HL-60/S4 (cell line): ENCODE data around the gene THSD1.
"Not testable (repeated sequence)": the region's sequence is repeated elsewhere in the genome, so short reads cannot be mapped to it uniquely, and the experiment has no call there.

ENCODE experiments used
- in situ Hi-C: fragments of 300-500 bp; cut with MboI; formaldehyde crosslinking; loops from 2 replicates; pipeline ENCODE4 v1.14.3; 2022; ENCODE audit warnings: low sequenced_read_pairs

THSD1 gene

DNA sequence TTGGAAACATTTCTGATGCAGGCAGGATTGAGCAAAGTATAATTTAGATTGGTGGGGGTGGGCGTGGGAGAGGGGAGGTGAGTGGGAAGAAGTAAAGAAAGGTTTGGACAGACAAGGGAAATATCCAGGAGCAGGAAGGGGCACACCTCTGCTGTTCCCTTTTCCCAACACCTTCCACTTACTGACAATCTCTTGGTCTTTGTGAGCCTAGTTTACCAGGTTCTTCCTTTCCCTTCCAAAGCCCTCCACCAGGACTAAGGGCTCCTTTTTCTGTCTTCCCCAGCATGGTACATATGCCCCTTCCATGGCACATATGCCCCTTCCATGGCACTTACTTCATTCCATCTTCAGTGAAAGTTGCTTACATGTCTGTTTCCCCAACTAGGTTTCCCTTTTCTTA is 6.2 kb upstream of the THSD1 start:
- in situ Hi-C loops = no loop called here

DNA sequence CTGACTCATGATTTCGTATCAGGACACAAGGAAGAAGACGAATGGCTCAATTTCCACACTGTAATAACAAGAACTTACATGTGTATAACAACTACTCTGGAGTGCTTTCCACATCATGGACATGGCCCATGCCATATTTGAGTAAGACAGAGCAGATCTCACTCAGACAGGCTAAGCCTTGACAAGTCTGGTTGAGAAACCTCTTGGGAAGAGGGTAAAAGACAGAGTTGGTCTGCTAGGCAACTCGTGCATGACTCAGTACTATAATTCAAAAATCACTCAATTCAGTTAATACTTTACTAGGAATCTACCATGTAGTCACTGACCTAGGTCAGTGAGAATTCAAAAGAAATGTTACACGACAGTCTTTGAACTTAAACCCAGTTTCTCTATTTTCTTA is 5.7 kb upstream of the THSD1 start:
- in situ Hi-C loops = no loop called here

DNA sequence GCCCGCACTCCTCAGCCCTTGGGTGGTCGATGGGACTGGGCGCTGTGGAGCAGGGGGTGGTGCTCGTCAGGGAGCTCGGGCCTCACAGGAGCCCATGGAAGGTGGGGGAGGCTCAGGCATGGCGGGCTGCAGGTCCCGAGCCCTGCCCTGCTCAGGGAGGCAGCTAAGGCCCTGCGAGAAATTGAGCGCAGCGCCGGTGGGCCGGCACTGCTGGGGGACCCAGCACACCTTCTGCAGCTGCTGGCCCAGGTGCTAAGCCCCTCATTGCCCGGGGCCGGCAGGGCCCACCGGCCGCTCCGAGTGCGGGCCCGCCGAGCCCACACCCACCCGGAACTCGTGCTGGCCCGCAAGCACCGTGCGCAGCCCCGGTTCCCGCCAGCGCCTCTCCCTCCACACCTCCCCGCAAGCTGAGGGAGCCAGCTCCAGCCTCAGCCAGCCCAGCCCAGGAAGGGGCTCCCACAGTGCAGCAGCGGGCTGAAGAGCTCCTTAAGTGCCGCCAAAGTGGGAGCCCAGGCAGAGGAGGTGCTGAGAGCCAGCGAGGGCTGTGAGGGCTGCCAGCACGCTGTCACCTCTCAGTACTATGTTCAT is 2.2 kb upstream of the THSD1 start:
- in situ Hi-C loops = not testable (repeated sequence)

DNA sequence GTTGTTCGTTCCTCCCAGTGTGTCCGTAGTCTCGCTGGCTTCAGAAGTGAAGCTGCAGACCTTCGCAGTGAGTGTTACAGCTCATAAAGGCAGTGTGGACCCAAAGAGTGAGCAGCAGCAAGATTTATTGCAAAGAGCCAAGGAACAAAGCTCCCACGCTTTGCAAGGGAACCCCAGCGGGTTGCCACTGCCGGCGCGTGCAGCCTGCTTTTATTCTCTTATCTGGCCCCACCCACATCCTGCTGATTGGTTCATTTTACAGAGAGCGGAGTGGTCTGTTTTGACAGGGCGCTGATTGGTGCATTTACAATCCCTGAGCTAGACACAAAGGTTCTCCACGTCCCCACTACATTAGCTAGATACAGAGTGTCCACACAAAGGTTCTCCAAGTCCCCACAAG is 1.5 kb upstream of the THSD1 start:
- in situ Hi-C loops = not testable (repeated sequence)

DNA sequence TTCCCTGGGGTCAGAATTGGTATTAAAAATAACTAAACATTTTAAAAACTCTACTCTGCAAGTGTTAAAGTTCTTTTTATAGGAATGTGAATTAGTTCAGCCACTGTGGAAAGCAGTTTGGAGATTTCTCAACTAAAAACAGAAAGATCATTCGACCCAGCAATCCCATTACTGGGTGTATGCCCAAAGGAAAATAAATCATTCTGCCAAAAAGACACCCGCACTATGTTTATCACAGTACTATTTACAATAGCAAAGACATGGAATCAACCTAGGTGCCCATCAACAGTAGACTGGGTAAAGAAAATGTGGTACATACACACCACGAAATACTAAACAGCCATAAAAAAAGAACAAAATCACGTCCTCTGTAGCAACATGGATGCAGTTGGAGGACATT is 657 bp upstream of the THSD1 start:
- in situ Hi-C loops = no loop called here

DNA sequence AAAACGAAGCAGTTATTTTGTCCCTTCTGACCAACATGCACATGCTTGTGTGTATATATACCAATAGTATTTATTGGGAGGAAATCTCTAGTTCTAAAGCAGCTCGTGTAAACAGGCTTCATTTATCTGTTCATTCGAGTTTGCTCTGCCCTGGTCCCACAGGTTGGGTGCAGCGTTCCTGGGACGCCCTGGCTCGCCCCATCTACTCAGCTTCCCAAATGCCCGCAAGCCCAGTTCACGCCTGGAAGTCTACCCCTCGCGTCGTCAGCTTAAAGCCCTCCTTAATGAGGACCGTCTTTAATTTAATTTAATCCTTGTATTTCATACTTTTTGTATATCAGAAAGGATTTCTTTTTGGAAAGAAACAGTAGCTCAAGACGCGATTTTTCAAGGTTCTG is 604 bp downstream of the THSD1 start:
- in situ Hi-C loops = no loop called here

DNA sequence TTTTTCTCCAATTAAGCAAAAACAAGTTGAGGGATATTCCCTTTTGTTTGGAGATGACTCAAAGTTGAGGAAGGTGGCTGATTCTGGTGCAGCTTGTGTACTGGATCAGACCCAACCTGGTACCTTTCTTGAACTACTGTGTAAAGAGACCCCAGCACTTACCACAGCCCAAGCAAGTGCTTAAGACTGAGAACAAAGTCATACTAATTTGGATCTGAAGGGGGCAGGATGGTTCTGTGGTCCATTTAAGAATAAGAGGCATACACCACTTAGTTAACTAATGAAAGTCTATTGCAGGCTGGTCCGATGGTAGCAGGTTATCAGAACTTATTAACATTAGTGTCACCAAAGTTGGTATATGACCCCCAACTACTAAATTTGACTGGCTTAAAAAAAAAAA is 6.3 kb downstream of the THSD1 start:
- in situ Hi-C loops = no loop called here

DNA sequence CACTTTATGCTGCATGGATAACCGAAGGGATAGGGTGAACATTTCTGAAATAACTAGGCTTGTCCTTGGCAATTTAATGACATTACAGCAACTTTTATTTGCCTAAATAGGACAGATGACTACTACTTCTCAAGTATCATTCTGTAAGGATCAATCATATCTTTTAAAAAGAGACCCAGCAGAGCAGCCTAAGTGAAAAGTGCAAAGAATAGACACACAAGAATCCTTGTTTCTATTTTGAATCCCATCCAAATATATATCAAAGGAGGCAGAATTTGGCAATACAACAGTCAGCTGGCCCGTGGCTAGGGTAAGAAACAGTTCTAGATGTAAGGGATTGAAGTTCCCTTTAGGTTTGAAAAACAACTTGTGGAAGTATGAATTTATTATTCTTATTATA is 6.9 kb downstream of the THSD1 start:
- in situ Hi-C loops = no loop called here

DNA sequence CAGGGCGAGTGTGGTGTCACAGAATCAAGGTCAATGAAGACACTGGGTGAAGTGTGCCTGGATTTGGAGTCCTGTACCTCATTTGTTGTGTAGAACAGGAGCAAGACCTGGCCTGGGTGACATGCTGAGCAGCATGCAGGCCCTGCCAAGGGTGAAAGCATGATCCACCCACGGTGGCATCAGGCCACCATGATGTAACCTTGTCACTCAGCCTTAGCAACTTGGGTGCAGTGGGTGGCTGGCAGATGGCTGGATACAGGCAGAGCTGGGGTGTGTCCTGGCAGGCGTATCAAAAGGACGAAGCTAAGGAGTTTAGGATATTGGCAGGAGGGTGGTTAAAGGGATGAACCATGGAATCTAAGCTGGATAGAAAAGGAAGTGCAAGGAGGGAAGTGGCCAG is 10.3 kb downstream of the THSD1 start:
- in situ Hi-C loops = no loop called here

DNA sequence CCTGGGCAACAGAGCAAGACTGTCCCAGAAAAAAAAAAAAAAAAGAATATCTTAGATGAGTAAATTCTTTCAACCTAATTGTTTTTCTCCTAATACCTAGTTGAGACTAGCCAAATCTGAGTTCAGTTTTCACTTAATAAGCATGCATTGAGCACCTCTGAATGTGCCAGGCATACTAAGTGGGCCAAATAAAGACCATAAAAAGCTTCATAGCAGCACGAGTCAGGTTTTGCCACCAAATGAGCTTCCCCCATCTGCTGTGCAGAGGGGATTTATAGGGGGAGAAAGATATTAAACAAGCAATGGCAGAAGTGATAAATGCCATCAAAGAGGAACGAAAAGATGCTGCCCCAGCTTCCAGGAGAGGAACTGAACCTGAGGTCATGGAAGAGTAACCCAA is 11.4 kb downstream of the THSD1 start:
- in situ Hi-C loops = no loop called here

DNA sequence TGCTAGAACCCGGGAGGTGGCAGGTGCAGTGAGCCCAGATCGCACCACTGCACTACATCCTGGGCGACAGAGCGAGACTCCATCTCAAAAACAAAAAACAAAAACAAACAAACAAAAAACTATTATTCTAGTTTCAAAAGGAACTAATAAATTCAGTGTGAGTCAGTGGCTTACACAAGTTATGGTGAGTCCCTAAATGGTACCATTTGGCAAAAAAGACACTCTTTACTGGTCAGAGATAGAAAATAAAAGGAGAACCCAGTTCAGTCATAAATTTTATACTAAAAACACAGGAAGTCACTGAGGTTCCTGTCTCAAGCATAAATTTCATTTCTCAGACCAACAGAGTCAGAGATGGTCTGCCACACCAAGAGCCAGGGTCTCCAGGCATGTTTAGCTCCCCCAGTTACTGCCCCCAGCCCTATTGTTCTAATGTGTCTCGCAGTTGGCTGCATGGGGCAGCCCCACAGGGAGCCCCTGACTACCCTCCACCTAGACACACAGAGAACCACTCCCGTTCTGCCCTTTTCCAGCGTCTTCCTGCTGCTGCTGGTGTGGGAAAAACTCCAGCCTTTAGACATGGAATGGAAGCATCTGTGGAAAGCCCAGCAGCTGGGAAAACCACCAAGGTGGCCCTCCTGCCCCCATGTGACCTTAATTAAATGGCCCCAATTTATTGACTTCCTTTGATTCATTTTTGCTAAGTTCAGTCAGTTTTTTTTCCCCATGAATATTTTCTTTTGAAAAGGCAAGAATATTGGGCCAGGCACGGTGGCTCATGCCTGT is 12.2 kb downstream of the THSD1 start:
- in situ Hi-C loops = no loop called here

DNA sequence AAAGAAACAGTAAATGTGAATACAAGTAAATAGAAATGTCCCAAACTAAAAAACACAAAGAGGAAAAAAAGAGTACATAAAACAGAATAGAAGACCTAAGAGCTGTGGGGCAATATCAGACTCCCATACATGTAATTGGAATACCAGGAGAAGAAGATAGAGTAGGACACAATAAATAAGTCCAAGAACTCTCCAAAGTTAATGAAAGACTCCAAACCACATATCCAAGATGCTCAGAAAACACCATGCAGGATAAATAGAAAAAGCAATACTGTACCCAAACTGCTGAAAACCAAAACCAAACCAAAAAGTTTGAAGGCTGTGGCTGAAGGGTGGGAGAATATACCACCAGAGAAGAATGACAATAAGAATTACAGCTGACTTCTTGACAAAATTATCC is 18.3 kb downstream of the THSD1 start:
- in situ Hi-C loops = no loop called here

DNA sequence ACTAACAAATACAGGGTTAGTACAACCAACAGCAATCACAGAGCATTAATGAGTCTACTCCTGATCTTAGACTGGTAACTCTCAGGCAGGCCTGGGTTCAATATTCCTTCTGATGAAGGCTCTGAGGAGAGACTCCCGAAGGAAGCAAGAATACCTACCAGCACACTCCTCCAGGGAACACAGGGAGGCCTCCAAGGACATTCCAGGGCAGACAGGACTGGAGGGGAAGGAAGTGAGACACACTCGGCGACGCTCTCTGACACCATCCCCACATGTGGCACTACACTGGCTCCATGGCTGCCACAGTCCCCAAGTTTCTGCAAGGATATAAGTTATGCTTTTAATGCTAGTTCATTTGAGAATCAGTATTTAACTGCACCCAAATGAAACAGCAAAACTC is 20.1 kb downstream of the THSD1 start:
- in situ Hi-C loops = no loop called here

DNA sequence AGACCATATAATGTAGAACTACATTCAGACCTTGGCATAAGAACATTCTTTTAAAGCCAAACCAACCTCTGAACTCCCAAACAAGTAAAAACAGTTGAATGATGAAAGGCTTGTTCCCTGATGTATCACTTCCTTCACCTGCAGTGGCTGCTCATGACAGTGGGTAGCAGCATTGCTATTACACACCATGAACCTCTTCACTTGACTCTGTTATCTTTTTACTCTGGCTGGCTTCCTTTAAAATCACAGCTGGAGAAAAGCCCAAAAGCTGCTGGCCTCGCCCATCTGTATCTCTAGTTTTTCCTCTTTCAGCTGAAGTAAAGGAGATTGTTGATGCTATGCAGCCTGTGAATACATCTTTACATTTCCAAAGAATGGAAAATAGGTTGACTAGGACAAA is 22.6 kb downstream of the THSD1 start:
- in situ Hi-C loops = no loop called here

DNA sequence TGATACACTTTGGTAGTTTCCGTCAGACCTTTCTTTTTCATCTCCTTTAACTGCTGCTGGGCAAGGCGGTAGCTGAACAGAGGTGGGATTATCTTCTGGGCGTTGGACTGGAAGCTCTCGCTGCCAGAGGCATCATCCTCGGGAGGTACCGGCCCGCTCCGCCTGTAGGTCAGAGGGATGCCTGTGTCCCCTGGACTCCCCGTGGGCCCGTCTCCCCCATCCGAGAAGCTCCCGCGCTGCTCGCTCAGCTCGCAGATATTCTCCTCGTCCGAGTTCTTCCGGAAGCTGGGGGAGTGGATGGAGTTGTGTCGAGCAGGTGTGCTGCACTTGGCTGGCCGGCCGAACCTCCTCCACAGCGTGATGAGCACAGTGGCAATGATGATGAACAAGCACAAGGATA is 27.7 kb downstream of the THSD1 start:
- in situ Hi-C loops = no loop called here

DNA sequence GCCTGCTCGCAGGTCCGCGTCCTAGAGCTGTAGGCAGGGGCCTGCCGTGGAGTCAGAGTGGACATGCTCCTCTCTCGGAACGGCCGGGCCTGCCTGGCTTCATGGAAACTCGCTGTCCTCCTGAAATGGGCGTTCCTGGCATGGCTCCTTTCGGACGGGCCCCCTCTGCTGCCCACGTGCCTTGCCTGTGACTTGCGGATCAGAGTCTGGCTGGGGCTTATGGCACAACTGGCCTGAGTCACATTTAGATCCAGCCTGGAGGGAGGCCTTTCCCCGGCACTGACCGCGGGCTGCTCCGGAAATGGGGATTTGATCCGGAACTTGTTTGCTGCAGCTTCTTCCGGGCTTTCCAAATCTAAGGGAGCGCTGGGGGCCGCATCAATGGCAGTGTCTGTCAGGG is 28.1 kb downstream of the THSD1 start:
- in situ Hi-C loops = no loop called here

DNA sequence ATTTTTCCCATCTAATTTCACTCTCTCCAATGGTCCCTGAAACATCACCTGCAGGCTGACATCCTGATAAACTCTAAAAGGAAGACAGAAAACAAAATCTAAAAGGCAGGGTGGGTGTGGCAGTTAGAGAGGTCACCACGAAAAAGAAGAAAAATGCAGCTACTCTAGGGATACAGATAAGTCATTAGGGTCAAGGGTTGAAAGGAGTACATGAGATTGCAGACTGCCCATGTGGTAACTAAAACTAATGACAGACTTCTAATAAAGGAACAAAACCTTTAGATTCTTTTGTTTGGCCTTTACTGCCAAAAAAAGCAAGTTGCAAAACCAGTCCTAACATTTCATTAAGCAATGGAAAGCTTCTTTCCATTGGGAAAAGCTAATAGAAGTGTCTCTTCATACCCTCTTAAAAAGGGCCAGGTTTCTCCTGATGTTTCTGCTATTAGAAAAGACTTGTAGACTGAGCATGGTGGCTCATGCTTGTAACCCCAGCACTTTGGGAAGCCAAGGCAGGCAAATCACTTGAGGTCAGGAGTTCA is 31.0 kb downstream of the THSD1 start:
- in situ Hi-C loops = no loop called here

DNA sequence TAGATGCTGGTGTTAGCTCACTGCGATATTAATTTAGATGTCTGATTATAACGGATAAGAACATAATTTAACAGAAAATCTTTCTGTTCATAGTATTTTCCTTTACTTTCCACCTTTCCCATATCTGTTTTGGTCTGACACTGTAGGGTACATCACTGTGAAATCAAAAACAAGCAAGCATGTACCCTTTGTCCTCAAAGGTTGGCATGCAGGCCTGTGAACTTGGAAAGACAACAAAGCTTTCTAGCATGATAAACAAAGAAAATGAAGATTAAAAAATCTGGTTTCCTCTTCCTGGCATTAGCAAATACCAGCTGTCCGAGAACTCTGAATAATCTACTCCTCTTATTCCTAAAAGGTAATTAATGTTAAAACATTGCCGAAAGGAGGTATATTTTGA is 31.6 kb downstream of the THSD1 start:
- in situ Hi-C loops = no loop called here

DNA sequence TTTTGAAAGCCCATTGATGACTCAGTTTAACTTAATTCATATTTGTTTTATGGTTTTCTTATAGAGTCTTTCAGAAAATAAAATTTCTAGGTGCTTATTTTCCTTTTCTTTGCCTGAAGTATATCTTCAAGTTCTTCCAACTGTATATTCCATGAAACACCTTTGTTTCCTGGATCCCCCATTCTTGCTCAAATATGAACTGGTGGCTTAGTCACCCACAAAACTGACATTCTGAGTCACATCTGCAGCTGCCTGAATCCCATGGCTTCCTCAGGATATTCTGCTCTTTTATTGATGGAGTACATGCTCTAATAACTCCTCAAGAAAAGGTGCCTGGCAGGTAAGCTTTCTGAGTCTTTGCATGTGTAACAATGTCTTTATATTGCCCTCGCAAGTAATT is 32.7 kb downstream of the THSD1 start:
- in situ Hi-C loops = not testable (repeated sequence)

DNA sequence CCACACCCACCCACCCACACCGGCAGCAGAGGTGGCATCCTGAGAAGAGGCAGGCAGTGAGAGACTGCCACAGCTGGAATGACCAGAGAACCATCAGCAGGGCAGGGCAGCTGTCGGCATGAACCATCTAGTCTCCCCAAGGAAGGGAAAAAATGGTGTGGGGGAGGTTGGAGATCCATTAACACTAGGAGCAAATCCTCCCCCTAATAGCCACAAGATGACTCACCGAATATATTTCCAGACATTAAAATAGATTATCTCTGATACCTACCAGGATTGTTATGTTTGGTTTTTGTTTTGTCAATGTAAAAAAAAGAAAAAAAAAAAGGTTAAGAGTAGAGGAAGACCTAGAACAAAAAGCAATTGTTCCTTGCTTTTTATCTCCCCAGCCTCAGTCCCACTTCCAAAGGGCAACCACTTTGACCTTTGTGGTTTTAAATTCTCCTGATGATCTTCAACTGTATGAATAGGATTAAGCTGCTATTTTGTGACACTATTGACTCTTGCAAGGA is 34.2 kb downstream of the THSD1 start:
- in situ Hi-C loops = no loop called here

DNA sequence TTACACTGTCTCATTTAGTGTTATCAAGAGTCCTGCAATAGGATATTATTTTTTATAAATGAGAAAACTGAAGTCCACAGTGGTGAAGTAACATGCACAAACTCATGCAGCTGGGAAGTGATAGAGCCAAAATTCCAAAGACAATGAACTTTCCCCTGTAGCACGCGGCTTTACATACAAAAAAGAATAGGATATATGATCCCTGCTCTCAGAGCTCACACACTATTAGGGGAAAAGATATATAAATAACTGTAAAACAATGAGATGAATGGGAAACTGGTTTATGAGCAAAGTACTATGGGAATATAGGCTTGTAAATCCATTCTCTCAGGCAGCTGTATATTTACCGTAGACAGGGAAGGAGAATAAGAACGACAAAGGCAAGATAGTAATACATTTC is 39.7 kb downstream of the THSD1 start:
- in situ Hi-C loops = no loop called here

DNA sequence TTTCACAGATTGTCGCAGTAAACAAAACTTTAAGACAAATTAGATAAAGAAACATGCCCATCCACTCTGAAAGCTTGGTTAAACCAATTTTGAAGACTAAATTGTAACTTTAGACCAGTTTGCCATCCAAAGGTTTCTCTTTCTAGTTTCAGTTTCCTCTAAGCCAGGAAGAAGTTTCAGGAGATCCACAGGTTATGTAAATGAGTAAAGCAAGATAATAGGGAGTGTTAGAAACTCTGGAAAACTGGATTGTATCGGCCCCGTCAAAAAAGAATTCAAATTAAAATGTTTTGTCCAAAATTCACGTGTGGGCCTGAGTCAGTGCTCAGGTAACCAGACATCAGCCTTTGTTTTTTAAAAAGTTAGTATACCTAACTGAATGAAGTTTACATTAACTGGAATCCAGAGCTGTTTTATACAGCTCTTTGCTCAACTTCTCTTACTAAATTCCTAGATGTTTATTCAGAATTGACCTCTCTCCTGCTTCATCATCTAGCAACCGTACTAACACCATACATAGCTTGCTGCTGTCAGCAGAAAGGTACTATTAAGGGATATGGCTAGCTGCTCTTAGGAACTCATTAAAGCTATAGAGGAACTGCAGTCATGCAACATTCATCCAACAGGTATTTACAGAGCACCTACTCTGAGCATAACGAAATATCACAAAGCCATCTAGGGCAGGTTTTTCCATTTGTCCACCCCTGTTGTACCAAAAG is 43.6 kb downstream of the THSD1 start:
- in situ Hi-C loops = not testable (repeated sequence)
